GM18520 (cell line): ENCODE measurements around the gene MCAT.

Experiments used
- ATAC-seq: cut with Tn5 transposase; IDR thresholded peaks from one replicate; pipeline ENCODE4 v1.9.1; 2021; ENCODE audit not compliant: unreplicated experiment

MCAT gene

GRCh38 chr22:43173566-43173965, 30.4 kb upstream of the MCAT start:
- ATAC-seq = no peak

DNA sequence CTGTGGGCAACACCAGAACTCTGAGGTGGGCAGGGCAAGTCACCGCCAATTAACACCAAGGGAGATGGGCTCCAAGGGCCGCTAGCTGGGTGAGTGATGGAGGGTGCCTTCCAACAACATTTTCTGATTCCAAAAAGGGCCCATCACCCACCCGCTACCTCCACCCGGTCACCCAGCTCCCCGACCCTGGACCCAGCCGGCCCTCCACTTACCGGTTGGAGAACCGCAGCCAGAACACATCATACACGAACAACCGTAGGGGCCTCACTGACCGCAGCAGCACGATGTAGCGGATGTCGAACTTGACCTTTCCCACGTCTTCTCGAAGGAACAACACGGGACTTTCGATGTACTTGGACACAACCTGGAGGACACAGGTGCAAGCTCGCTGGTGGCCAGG, 29.0 kb upstream of the MCAT start:
- no peak for ATAC-seq

GRCh38 chr22:43171607-43172006, 28.4 kb upstream of the MCAT start:
- no peak for ATAC-seq

GRCh38 chr22:43171019-43171491, 27.9 kb upstream of the MCAT start:
- ATAC-seq = no peak

GRCh38 chr22:43170131-43170480, 26.9 kb upstream of the MCAT start:
- ATAC-seq = no peak

DNA sequence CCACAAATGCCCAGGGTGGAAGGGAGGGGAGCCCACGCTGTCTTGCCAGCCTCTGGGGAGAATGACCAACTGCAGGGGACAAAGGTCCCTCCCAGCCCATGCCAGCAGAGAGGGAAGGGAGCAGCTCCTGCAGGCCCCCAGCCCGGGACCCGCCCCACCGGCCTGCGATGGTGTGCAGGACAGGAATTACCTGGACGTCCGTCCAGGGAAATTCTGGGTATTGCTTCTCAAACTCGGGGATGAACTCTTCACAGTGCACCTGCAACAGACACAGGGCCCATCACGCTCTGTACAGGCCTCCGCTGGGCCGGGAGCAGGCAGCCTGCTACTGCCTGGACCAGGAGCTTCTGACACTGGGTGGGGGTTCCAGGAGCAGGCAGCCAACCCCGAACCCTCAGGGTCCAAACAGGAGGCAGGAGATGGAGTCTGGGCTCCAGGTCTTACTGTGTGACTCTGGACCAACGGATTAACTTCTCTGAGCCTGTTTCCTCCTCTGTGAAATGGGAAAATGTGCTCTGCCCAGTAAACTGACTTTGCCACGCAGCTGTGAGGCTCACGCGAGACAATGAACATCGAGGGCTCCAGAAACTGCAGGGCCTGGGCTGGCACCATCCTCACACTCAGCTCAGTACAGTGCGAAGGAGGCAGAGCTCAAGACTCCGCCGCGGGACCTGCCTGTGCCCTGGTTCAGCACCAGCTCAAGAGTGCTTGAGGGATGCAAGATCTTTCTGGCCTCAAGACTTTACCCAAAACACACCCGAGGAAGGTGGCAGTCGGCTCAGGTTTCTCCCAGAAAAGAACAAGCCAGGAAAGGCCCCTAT, 26.3 kb upstream of the MCAT start:
- no peak for ATAC-seq

DNA sequence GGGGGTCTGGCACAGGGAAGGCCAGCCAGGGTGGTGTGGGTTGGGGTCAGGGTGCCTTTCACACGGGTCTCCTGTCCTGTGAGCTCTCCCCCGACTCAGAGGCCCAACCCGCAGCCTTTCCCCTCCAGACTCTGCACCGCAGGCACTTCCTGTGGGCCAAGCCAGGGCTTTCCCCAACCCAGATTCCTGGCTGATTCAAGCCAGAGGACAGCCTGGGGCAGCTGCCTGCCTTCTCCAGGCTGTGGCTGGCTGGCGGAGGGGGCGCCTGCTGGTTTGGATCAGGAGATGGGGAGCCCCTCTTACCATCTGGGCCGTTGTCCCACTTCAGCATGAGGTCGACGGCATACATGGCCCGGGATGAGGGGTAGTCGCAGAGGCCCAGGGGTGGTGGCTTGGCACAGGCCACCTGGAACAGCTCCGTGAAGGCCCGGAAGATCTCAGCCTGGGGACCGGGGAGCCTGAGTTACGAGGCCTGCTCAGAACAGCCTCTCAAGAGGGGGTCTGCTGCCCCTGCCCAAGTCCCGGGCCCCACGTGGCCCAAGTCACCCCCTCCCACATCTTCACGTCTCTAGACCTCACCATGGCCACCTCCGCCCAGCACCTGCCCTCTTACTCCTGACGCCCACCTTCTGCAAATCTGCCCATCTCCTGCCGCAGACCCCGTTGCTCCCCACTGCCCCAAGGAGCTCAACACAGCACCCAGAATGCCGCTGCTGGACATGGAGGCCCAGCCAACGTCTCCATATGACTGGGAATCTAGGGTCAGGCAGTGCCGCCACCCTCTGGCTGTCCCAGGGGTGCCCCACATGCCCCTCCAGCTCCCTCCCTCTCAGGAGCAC, 25.5 kb upstream of the MCAT start:
- no peak for ATAC-seq

DNA sequence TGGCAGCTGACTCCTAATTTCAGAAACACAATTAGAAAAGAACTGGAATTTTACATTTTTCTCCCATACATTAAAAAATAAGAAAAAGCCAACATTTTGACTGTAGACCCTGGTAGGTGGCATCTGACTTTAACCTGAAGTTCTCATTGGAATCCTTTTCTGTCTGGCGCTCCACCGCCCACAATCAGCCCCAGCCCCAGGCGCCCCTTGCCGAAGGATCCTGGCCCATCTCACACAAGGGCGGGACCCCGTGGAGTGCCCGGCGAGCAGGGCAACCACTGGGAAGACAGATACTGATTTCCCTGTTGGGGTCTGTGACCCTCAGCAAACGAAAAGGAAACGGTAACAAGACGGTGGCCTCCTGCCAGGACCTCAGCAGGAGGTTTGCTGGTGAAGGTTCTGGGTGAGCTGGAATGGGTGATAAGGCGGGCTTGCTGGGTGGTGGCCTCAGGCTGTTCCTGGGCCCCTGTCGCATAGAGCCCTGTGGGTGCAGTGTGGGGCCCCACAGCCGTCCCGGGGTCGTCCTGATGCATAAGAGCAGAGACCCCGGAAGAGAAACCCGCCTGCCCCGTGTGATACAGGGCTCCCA, 23.9 kb upstream of the MCAT start:
- ATAC-seq = no peak

GRCh38 chr22:43166132-43166930, 23.1 kb upstream of the MCAT start:
- no peak for ATAC-seq

- no peak for ATAC-seq
These were observed 21.4 kb upstream of the MCAT start for GRCh38 chr22:43164636-43165035.

- ATAC-seq = no peak
These were observed 20.1 kb upstream of the MCAT start for GRCh38 chr22:43163241-43163795.

GRCh38 chr22:43162412-43163150, 19.4 kb upstream of the MCAT start:
- no peak for ATAC-seq

GRCh38 chr22:43160497-43161126, 17.4 kb upstream of the MCAT start:
- no peak for ATAC-seq

- ATAC-seq = no peak
These were observed 16.4 kb upstream of the MCAT start for GRCh38 chr22:43159484-43160178.

DNA sequence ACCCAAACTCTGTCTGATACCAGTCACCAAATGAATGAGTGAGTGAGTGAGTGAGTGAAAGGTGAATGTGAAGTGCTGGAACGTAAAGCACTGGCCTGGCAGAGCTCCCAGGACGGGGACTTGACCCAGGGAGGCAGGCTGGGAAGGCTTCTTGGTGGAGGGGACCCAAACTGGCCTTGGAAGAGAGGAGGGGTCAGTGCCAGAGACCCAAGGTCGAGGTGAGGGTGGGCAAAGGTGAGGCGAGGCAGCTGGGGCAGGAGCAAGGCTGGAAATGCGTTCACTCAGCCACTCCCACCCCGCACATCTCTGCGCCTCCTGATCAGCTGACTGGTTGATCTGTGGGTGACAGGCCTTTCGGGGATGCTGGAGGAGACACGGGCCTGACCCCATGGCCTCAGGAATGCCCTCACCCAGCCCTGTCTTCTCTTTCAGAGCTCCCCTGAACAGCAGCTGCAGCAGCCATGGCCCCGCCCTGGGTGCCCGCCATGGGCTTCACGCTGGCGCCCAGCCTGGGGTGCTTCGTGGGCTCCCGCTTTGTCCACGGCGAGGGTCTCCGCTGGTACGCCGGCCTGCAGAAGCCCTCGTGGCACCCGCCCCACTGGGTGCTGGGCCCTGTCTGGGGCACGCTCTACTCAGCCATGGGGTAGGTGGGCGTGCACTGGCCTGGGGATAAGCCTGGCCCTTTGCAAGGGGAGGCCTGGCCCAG, 15.7 kb upstream of the MCAT start:
- ATAC-seq = no peak

DNA sequence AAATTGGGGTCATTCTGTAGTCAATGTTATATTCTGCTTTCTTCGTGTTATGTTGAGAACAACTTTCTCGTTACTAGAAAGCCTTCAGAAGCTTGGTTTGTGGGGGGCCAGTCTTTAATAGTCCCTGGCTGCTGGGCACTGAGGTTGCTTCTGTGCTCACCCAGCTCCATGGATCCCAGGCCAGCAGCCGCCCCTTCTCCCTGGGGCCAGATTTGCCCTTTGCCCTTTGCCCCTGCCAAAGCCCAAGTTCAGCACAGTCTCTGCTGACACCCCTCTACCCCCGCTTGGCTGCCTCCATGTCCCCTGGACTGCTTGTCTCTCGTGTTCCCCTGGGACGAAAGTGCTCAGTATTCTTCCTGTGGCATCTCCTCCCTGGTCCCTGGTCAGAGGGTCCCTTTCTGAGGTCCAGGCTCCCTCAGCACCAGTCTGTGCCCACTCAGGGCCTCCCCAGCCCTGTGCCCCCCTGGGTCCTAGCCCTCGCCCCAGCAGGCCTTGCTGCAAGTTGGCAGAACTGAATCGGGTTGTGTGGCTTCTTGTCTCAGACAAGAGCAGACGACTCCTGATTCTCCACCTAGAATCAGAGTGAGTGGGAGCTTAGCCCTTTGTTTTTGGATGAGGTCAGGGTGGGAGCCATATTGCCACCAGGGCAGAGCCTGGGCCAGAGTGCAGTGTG, 14.8 kb upstream of the MCAT start:
- no peak for ATAC-seq

GRCh38 chr22:43156413-43156812, 13.2 kb upstream of the MCAT start:
- no peak for ATAC-seq

- ATAC-seq = no peak
These were observed 12.6 kb upstream of the MCAT start for GRCh38 chr22:43155789-43156188.
